NCI-H2227 treated with DMSO at 0.1 percent for 48 hours (cell line): ENCODE results near the gene GUCA2B.

Experiments
- DNase-seq: peaks from one replicate; lab custom pipeline; 2025; lab: John Stamatoyannopoulos, UW

GUCA2B gene

GRCh38 chr1:42143896-42144710 lies 9.1 kb upstream of the GUCA2B start:
- DNase-seq, result no peak

- DNase-seq, result no peak
Observed at GRCh38 chr1:42144711-42145388, 8.4 kb upstream of the GUCA2B start.

DNA sequence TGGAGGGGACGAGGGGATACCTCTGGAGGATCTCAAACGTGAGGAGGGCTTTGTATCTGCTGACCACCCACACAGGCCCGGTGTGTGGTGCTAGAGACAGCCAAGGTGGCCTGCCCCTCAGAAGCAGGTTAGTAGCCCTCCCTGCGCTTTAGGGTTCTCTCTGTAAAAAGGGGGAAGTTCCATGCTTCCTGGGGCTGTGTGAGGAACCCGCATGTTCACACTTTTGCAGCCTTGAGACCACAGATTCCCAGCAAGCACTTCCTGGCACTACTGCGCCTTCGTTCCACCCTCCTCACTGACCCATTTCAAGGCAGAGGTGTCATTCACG lies 7.9 kb upstream of the GUCA2B start:
- DNase-seq, result no peak

- no peak for DNase-seq
Observed at GRCh38 chr1:42145764-42146625, 7.2 kb upstream of the GUCA2B start.

DNA sequence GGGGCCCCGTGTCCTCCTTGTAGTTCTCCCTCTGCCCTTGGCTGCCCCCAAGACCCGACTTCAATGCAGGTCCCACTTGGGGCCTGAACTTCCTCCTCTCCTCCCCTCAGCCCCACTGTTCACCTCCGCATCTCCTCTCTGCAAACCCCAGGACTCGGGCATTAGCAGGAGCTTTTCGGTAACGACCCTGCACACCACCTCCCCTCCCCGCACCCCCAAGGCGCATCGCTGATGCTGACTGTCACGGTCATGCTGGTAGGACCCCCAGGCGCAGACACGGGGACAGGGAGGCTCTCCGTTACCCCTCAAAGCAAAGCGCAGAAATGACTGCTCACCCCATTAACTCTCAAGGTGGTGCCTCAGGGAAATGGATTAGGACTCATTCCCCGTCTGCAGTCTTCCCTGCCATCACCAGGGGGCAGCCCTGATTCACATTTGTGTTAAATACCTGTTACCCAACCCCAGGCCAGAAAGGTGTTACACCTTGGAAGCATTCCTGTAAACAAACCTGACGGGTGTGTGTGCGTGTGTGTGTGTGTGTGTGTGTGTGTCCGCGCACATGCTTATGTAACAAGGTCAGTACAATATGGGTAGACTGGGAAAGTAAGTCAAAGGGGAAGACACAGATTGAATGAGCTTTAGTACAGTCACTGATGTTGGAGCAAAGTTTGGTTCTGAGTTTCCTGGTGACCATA lies 6.4 kb upstream of the GUCA2B start:
- peak; percentile 37 for DNase-seq

- DNase-seq, result no peak
Observed at GRCh38 chr1:42148166-42148565, 5.0 kb upstream of the GUCA2B start.

DNA sequence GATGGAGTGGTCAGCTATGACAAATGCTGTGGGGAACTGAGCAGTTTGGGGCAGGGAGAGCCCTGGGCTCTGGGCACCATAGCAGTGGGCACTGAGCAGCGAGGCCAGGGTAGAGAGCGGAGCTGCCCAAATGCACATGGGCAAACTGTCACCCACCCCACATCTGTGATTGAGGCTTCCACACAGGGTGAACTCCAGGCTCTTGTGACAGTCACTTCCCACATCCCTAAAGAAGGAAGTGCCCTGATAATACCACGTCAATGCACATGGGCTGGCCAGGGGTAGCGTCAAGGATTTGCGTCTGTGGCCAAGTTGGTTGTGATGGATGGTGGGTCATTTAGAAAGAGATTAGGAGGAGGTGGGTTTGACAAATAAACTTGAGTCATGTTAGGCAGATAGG lies 2.6 kb upstream of the GUCA2B start:
- DNase-seq, result no peak

DNA sequence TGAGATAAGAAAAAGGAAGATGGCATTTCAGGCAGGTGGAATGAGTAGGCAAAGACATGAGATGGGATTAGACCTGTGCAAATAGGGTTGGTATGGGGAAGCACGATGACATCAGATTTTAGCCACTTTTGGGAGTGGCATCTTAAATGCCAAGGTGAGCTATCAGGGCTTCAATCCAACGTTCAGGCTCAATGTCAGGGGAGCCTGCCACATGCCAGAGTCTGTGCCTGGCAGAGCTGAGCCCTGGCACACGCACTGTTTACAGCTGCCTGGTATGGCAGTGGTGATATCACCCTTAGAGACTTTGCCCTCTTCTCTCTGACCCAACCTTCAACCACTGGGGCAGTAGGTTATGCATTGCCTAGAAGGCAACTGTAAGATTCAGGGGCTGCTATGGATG lies 1.1 kb upstream of the GUCA2B start:
- no peak for DNase-seq

DNA sequence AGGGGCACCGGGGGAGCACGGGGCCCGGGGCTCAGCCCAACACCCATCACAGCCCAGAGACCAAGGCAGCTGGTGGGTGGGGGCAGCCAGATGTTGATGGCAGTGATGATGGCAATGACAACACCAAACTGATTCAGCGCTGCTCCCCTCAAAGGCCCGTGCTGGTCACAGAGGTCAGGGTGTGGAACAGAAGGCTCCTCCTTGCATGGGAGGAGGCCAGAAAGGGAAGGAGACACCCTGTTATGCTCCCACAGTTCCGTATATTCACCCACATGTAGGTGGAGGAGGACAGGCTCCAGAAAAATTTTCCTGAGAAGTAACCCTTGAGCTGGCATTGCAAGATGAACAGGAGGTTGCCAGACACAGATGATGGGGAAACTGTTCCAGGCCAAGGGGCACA lies 414 bp downstream of the GUCA2B start:
- DNase-seq, result no peak

DNA sequence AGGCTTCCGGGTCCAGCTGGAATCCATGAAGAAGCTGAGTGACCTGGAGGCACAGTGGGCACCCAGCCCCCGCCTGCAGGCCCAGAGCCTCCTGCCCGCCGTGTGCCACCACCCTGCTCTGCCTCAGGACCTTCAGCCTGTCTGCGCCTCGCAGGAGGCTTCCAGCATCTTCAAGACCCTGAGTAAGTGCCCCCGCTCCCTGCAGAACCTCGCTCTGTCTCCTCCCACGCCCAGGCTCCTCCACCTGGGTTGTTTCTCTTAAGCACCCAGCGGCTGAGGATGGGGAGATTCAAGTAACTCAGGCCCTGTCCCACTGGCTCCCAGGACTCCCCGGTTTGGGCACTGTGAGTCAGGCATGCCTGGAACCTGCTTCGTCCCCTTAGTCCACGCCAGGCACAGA lies 1.5 kb downstream of the GUCA2B start:
- DNase-seq, result no peak

- DNase-seq, result no peak
Observed at GRCh38 chr1:42155362-42155761, 2.2 kb downstream of the GUCA2B start.

DNA sequence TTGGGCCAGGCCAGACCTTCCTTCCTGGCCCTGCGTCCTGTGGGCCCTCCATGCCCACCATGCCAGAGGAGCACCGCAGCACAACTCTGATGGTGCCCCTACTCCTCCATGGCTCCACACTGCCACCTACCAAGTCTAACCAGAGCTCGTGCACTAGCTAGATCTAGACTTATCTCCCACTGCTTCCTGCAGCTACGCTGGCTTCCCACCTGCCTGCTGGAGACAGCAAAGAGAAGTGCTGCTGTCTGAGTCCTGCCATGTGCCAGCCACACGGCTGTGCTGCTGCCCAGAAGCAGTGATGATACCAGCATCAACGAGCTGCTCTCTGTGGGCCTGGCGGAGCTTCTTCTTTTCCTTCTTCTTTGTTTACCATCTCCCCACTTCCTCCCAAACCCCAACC lies 4.5 kb downstream of the GUCA2B start:
- DNase-seq, result no peak

DNA sequence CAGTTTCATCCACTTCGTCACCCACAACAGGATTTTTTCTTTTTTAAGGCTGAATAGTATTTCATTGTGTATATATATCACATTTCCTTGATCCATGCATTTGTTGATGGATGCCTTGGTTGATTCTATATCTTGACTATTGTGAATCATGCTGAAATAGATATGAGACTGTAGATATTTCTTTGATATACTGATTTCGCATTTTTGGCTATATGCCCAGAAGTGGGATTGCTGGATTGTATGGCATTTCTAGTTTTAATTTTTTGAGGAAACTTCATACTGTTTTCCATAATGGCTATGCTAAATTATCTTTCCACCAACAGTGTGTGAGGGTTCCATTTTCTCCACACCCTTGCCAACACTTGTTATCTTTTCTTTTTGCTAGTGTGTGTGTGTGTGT lies 5.0 kb downstream of the GUCA2B start:
- DNase-seq, result no peak

DNA sequence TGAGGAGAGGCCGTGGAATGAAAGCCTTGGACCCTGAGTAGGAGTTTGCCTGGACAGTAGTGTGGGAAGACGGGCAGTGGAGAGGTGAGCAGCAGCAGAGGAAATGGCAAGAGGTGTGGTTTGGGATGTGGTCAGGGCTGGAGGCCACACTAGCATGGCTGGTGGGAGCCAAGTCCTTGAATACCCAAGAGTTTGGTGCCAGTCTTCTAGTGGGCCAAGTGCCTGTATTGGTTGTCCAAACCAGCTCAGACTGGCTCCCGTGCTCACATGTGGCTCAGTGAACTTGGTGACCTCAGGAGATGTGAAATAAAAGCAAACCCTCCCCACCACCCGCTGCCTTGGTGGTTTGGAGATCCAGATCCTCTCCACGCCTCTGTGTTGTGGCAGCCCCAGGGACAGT lies 9.0 kb downstream of the GUCA2B start:
- DNase-seq, result no peak

DNA sequence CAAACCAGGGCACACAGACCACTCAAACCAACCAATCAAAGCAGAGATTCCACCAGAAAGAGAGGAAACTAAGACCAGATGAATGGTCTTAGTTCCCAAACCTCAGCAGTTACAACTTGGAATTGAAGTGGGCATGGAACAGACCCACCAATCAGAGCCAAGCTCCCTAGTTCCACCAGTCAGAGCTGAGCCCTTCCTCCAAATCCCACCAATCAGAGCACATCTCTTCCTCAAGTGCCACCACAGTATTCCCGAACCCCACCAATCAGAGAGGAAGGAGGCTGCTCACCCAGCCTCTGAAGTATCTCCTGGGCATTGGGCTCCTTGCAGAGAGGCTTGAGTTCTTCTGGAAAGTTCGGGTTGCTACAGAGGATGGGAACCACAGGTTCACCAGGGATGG lies 9.9 kb downstream of the GUCA2B start:
- no peak for DNase-seq

DNA sequence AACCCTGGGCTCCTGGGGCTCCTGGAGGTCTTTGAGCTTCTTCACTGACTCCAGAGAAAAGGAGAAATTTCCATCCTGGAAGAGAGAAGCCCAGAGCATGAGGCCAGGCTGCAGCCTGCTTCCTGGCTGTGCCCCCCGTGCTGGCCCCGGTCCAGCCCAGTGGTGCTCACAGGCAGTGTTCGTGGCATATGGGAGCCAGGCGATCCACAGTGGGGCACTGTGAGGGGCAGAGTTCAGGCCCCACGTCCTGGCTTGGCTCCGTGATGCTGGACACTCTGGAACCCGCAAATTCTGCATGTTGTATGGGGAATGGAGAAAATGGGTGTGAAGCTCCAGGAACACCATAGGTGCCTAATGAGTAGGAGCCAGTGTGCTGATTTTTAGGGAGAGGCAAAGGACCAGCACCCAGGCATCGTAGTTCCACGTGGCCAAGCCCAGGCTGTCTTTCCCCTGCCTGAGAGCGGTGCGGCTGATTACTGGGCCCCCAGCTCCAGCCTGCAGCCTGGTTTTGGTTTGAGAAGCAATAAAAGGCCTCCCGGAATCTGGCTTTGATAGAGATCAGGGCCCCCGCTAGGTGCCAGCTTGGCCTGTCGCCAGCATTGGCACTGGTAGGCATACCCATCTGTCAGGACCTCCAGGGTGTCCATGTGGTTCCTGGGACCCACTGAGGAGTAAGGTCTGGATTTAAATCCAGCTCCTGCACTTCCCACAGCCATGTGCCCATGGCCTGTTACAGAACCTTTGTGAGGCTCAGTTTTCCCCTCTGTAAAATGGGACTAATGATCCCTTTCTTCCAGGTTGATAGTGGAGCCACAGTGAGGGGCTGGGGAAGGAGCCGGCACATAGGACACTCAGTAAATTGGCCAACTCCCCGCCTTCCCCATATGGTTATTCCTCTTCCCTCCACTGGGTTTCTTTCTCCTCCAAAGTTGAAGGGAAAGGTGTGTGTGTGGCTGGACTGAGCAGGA lies 10.6 kb downstream of the GUCA2B start:
- DNase-seq, result no peak

DNA sequence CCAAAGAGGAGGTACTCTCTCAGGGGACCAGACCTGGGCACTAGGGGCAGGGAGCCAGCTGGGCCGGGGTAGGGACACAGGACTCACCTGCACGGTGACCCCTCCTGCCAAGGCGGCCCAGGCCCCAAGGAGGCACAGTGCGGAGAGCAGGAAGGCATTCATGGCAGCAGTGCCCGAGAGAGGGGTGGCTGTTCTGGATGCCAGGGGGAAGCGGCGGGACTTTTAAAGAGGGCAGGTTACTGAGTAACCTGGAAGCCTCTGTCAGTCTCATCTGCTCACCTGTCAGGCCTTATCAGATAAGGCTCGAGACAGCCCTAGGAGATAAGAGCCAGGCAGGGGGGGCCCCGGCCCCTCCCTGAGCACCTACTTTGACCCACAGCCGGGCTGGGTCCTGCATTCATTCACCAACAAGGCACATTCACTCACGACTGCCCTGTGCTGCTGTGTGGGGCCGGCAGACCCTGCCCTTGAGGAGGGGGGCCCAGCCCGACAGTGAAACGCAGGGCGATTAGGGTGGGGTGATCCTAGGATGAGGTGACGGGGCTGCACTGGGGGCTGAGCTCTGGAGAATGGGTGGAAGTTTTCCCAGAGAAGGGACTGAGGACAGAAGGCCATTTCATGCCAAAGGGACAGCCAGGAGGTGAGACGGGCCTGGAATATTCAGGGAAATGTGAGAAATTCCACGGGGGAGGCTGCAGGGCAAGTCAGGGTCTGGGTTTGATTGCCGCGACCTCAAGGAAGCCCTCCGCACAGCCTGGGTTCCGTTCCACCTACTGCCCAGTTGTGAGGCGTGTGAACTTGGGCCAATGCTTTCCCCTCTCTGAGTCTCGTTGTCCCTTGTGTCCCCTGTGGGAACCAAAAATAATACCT lies 11.6 kb downstream of the GUCA2B start, which contains the start of gene GUCA2A:
Gene GUCA2A, minus strand, starts transcription at position 195 of the 870 bp plus-strand sequence. Its CDS starts 33 bp downstream, at position 162.
- DNase-seq, result no peak

DNA sequence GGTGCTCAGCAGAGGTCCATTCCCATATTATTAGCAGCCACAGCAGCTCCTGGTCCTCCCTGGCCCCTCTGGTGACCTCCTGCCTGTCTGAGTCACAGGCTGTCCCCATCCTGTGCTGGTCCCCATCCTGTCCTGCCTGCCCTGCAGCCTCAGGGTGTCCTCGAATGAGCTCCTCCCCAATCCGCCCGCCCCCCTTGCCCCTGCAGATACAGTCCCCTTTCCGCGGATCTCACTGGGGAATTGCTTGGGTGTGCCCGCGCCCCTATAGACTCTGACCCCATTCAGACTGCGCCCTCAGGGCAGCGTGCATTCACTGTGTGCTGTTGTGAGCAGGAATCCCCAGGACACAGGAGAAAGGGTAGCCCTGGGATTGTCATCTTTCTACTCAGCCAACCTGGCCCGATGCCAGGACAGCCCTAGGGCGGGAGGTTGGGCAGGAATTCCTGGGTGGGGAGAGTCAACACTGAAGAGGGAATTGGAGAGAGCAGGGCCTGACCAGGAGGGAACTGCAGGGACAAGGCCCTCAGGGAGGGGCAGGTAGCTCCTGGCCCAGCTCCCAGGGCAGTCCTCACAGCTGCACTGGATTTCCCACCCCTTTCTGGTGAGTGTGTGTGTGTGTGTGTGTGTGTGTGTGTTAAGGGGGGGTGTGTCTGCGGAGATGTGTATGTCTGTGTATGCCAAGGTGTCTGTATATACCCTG lies 12.5 kb downstream of the GUCA2B start:
- peak; percentile 32 for DNase-seq
